IMR-90 (cell line): ENCODE measurements around the gene NR2C2. TPM values are rescaled to one million over a fixed set of nuclear protein-coding genes. Genes with fewer than 3 reads are reported as not detected.

Source experiments
- ATAC-seq: fragments of 200-7000 bp; cut with Tn5 transposase; 2 replicates; pipeline ENCODE4 v1.9.1; 2020; ENCODE audit warnings: low read depth, mild to moderate bottlenecking, moderate library complexity
- BruUV-seq: library from RNA; stranded (reverse); fragments of 400-500 nt; replicated peaks from 2 replicates; lab custom pipeline; 2021; lab: Mats Ljungman, UMichigan
- CTCF ChIA-PET: fragments of 300-600 bp; formaldehyde crosslinking; extraction: SDS; loops from one replicate; lab custom pipeline; 2021; ENCODE audit warnings: antibody characterized with exemption; lab: Yijun Ruan, JAX
- POLR2A ChIA-PET: fragments of 300-600 bp; sonication (Branson Sonifier 250); formaldehyde crosslinking; loops from one replicate; lab custom pipeline; 2022; ENCODE audit warnings: antibody characterized with exemption; ENCODE audit not compliant: unreplicated experiment; lab: Charles Lee
- DNase-seq: peaks from one replicate; pipeline ENCODE4 v3.0.0; 2013
- H2AFZ ChIP-seq: replicated peaks from 2 replicates; pipeline ENCODE3; 2013; ENCODE audit warnings: low read length, mild to moderate bottlenecking; ENCODE audit not compliant: poor library complexity
- H2AK5ac ChIP-seq: 2 replicates; pipeline ENCODE4 v1.6.1; 2013; ENCODE audit warnings: low read depth, low read length, inconsistent platforms
- H2AK9ac ChIP-seq: replicated peaks from 2 replicates; pipeline ENCODE3; 2013; ENCODE audit warnings: mild to moderate bottlenecking, low read depth, low read length, moderate library complexity; ENCODE audit not compliant: poor library complexity
- H2BK120ac ChIP-seq: 2 replicates; pipeline ENCODE4 v1.6.1; 2013; ENCODE audit warnings: low read depth, low read length, inconsistent platforms
- H2BK15ac ChIP-seq: 3 replicates; pipeline ENCODE4 v1.6.1; 2013; ENCODE audit warnings: low read depth, low read length, inconsistent platforms
- H2BK20ac ChIP-seq: 2 replicates; pipeline ENCODE4 v1.6.1; 2013; ENCODE audit warnings: low read depth, mild to moderate bottlenecking, inconsistent platforms, low read length, moderate library complexity
- H2BK5ac ChIP-seq: 2 replicates; pipeline ENCODE4 v1.6.1; 2013; ENCODE audit warnings: mild to moderate bottlenecking, low read depth, low read length, inconsistent platforms; ENCODE audit not compliant: poor library complexity, severe bottlenecking
- H3K14ac ChIP-seq: replicated peaks from 2 replicates; pipeline ENCODE4 v1.6.1; 2013; ENCODE audit warnings: low read depth, low read length, inconsistent platforms
- H3K18ac ChIP-seq: 2 replicates; pipeline ENCODE4 v1.6.1; 2013; ENCODE audit warnings: low read depth, low read length, control low read depth
- H3K23ac ChIP-seq: 2 replicates; pipeline ENCODE4 v1.6.1; 2013; ENCODE audit warnings: low read depth, low read length, inconsistent platforms
- H3K27ac ChIP-seq: 2 replicates; pipeline ENCODE4 v1.5.1; 2013; ENCODE audit warnings: mild to moderate bottlenecking, control low read depth, low read length; ENCODE audit not compliant: insufficient read depth
- H3K27me3 ChIP-seq: 2 replicates; pipeline ENCODE4 v1.6.1; 2013; ENCODE audit warnings: low read length; ENCODE audit not compliant: control insufficient read depth, insufficient read depth
- H3K36me3 ChIP-seq: 2 replicates; pipeline ENCODE4 v1.6.1; 2013; ENCODE audit warnings: low read length, mixed read lengths; ENCODE audit not compliant: control insufficient read depth, insufficient read depth
- H3K4ac ChIP-seq: 2 replicates; pipeline ENCODE4 v1.6.1; 2013; ENCODE audit warnings: low read depth, low read length, inconsistent platforms
- H3K4me1 ChIP-seq: 2 replicates; pipeline ENCODE4 v1.6.1; 2013; ENCODE audit warnings: low read length, mixed read lengths; ENCODE audit not compliant: control insufficient read depth, insufficient read depth
- H3K4me2 ChIP-seq: 2 replicates; pipeline ENCODE4 v1.6.1; 2013; ENCODE audit warnings: low read depth, mild to moderate bottlenecking, control low read depth, low read length, moderate library complexity
- H3K4me3 ChIP-seq: 2 replicates; pipeline ENCODE4 v1.5.1; 2013; ENCODE audit warnings: low read depth, mild to moderate bottlenecking, control low read depth, low read length, moderate library complexity; ENCODE audit not compliant: insufficient read depth
- H3K56ac ChIP-seq: 2 replicates; pipeline ENCODE4 v1.6.1; 2013; ENCODE audit warnings: low read length, inconsistent platforms; ENCODE audit not compliant: insufficient read depth; ENCODE audit errors: extremely low read depth
- H3K79me1 ChIP-seq, 2 experiments: 2 replicates each; pipeline ENCODE4 v1.6.1; 2013; ENCODE audit warnings: low read length in 2 of 2, inconsistent platforms in 1 of 2, low read depth in 1 of 2
- H3K9ac ChIP-seq: 2 replicates; pipeline ENCODE4 v1.6.1; 2013; ENCODE audit warnings: low read depth, low read length, control low read depth
- H3K9me1 ChIP-seq: 2 replicates; pipeline ENCODE4 v1.6.1; 2013; ENCODE audit warnings: low read length, inconsistent platforms; ENCODE audit not compliant: insufficient read depth
- H3K9me3 ChIP-seq: 2 replicates; pipeline ENCODE4 v1.6.1; 2013; ENCODE audit warnings: low read length; ENCODE audit not compliant: control insufficient read depth, insufficient read depth
- H4K20me1 ChIP-seq: 2 replicates; pipeline ENCODE4 v1.6.1; 2013; ENCODE audit warnings: low read length, inconsistent platforms; ENCODE audit not compliant: insufficient read depth
- H4K5ac ChIP-seq: 2 replicates; pipeline ENCODE4 v1.6.1; 2013; ENCODE audit warnings: mild to moderate bottlenecking, low read depth, low read length, control low read depth
- H4K8ac ChIP-seq, 2 experiments: 2 replicates each; pipeline ENCODE4 v1.6.1; 2013; ENCODE audit warnings: low read depth in 2 of 2, low read length in 2 of 2, control low read depth in 1 of 2, inconsistent platforms in 1 of 2
- H4K91ac ChIP-seq: 2 replicates; pipeline ENCODE4 v1.6.1; 2013; ENCODE audit warnings: low read depth, low read length, inconsistent platforms; ENCODE audit not compliant: insufficient read depth
- BHLHE40 ChIP-seq: fragments of 150-350 bp; IDR thresholded peaks from 2 replicates; pipeline ENCODE4 v1.6.1; 2016; ENCODE audit warnings: mild to moderate bottlenecking, low read depth, low read length
- CEBPB ChIP-seq: IDR thresholded peaks from 2 replicates; pipeline ENCODE4 v1.6.1; 2012; ENCODE audit warnings: low read depth, low read length, improper control_type of control experiment
- CHD1 ChIP-seq: IDR thresholded peaks from 2 replicates; pipeline ENCODE4 v1.6.1; 2012; ENCODE audit warnings: low read depth, low read length, improper control_type of control experiment
- FOS ChIP-seq: fragments of 150-350 bp; IDR thresholded peaks from 2 replicates; pipeline ENCODE4 v1.6.1; 2016; ENCODE audit warnings: low read depth, low read length
- MAZ ChIP-seq: IDR thresholded peaks from 2 replicates; pipeline ENCODE4 v1.6.1; 2012; ENCODE audit warnings: low read depth, mild to moderate bottlenecking, low read length, improper control_type of control experiment, moderate library complexity, borderline replicate concordance
- MXI1 ChIP-seq: IDR thresholded peaks from 2 replicates; pipeline ENCODE4 v1.6.1; 2012; ENCODE audit warnings: low read depth, mild to moderate bottlenecking, low read length, moderate library complexity, borderline replicate concordance
- POLR2A ChIP-seq: IDR thresholded peaks from 2 replicates; pipeline ENCODE4 v1.6.1; 2012; ENCODE audit warnings: mild to moderate bottlenecking, low read depth, low read length
- RAD21 ChIP-seq: IDR thresholded peaks from 2 replicates; pipeline ENCODE4 v1.6.1; 2012; ENCODE audit warnings: low read length, improper control_type of control experiment
- RCOR1 ChIP-seq: IDR thresholded peaks from 2 replicates; pipeline ENCODE4 v1.6.1; 2012; ENCODE audit warnings: mild to moderate bottlenecking, low read length, improper control_type of control experiment; ENCODE audit not compliant: insufficient replicate concordance
- RFX5 ChIP-seq: IDR thresholded peaks from 2 replicates; pipeline ENCODE4 v1.8.0; 2012; ENCODE audit warnings: low read depth, mild to moderate bottlenecking, low read length, moderate library complexity
- SMC3 ChIP-seq: fragments of 150-350 bp; IDR thresholded peaks from 2 replicates; pipeline ENCODE4 v1.6.1; 2016; ENCODE audit warnings: low read depth, mild to moderate bottlenecking, antibody characterized with exemption, low read length, moderate library complexity
- WGBS, 2 experiments: methylation state at CpG; one replicate each; pipeline versions ENCODE4 v1.1.5 to v1.1.7; 2013; ENCODE audit warnings: missing lambda C conversion rate in 2 of 2; ENCODE audit not compliant: insufficient read length in 1 of 2; ENCODE audit errors: extremely low coverage in 2 of 2; 5-methylcytosine and 5-hydroxymethylcytosine counted together
- dilution Hi-C: fragments of 300-500 bp; cut with HindIII; formaldehyde crosslinking; loops from one replicate; pipeline ENCODE4 v1.14.3; 2018; ENCODE audit warnings: low sequenced_read_pairs; ENCODE audit not compliant: unreplicated experiment
- in situ Hi-C: fragments of 300-500 bp; cut with MboI; formaldehyde crosslinking; loops from 3 replicates; pipeline ENCODE4 v1.14.3; 2019; ENCODE audit warnings: low sequenced_read_pairs, inconsistent platforms, mixed read lengths
- intact Hi-C: fragments of 100-400 bp; cut with micrococcal nuclease; formaldehyde crosslinking; loops from 2 replicates; pipeline ENCODE4 v1.10.0; 2022
- polyA plus RNA-seq, 3 experiments: library from polyadenylated mRNA; depleted of rRNA; stranded (reverse); fragments of >200 nt; gene quantifications; 2 replicates each; pipeline ENCODE4 v1.2.3, GENCODE V29; 2012; ENCODE audit warnings: low replicate concordance in 1 of 3
- total RNA-seq: library from RNA; depleted of rRNA; stranded (reverse); fragments of >200 nt; gene quantifications from 2 replicates; pipeline ENCODE4 v1.2.3, GENCODE V29; 2012
- TF ChIP-seq, protein P1 (sequence below): conservative IDR thresholded peaks from 2 replicates; pipeline ENCODE4 v1.5.1; 2012; ENCODE audit warnings: mild to moderate bottlenecking, low read depth, low read length, improper control_type of control experiment
- TF ChIP-seq, protein P2 (sequence below): fragments of 150-350 bp; IDR thresholded peaks from 2 replicates; pipeline ENCODE4 v1.6.1; 2017; ENCODE audit warnings: mild to moderate bottlenecking, antibody characterized with exemption, low read length, low read depth
- TF ChIP-seq, protein P3 (sequence below): fragments of 150-350 bp; IDR thresholded peaks from 2 replicates; pipeline ENCODE4 v1.6.1; 2016; ENCODE audit warnings: low read depth, mild to moderate bottlenecking, low read length, moderate library complexity, borderline replicate concordance

Gene NR2C2
- total and polyA plus RNA-seq, 2 of the 4 experiments (the other 2 are of a cell fraction) = 10.4 to 13.8 TPM

DNA sequence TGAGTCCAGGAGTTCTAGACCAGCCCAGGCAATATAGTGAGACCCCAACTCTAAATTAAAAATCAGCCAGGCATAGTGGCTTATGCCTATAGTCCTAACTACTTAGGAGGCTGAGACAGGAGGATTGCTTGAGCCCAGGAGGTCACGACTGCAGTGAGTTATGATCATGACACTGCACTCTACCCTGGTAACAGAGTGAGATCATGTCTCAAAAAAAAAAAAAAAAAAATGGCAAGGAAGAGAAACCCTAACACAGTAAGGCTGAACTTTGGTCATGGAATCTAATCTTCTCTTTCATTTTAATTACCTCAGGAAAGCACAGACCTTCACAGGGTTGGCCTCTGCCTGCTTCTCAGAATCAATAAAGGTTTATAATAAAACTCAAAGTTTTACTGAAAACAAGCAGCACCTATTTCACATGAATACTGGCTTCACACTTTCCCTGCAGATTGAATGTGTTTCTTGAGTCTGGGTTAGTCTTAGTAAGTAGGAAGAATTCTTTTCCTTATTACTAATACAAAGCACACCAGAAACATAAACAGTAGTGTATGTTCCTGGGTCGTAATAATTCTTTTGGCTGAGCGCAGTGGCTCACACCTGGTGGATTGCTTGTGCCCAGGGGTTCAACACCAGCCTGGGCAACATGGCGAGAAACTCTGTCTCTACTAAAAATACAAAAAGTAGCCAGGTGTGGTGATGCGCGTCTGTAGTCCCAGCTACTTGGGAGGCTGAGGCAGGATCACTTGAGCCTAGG, 11.6 kb upstream of the NR2C2 start:
- H3K79me1 ChIP-seq = no peaks in the 10 kb centered on the region; a peak in 1 of 4 replicates
- H3K14ac ChIP-seq = no peak overlapping the region
- DNase-seq = no peak
- no peak overlapping the region for H3K23ac ChIP-seq
- H3K4ac ChIP-seq = no peak overlapping the region
- intact Hi-C loops = no loop called here
- no peaks in the 10 kb centered on the region for H4K20me1 ChIP-seq
- no TSS peak for BruUV-seq
- no peak for ATAC-seq
- no peak overlapping the region for H3K4me3 ChIP-seq
- no peaks in the 10 kb centered on the region for H3K9me1 ChIP-seq
- no peak overlapping the region for H3K18ac ChIP-seq
- H4K5ac ChIP-seq = no peak overlapping the region
- H3K27me3 ChIP-seq = no peaks in the 10 kb centered on the region; the same call in 1 of the 2 replicates
- no peak overlapping the region for H2BK20ac ChIP-seq
- no peak overlapping the region for H3K27ac ChIP-seq
- H3K36me3 ChIP-seq = no peaks in the 10 kb centered on the region
- ChIA-PET CTCF (no interaction called here), POLR2A (no interaction called here)
- H4K8ac ChIP-seq = no peak overlapping the region
- WGBS, 2 experiments = 100% methylated on average over 2 of the region's 6 CpGs; no CpG with 5 or more reads in 1 of the 2 experiments
- H3K4me1 ChIP-seq = no peaks in the 10 kb centered on the region
- H4K91ac ChIP-seq = no peak overlapping the region
- in situ Hi-C loops = loop anchor here (25.0 kb wide), 1 partner anchor 277 kb away; the partner anchor contains the start of gene CAPN7
- H3K56ac ChIP-seq = no peak overlapping the region
- dilution Hi-C loops = no loop called here
- no peaks in the 10 kb centered on the region for H3K9me3 ChIP-seq
- H2AFZ ChIP-seq = no peak overlapping the region
- no peak overlapping the region for H2BK15ac ChIP-seq
- H2AK9ac ChIP-seq = no peak overlapping the region
- H2AK5ac ChIP-seq = no peak overlapping the region
- no peak for TF ChIP-seq RAD21
- no peak for TF ChIP-seq SMC3
- no peak for TF ChIP-seq CHD1
- TF ChIP-seq, protein P1, sequence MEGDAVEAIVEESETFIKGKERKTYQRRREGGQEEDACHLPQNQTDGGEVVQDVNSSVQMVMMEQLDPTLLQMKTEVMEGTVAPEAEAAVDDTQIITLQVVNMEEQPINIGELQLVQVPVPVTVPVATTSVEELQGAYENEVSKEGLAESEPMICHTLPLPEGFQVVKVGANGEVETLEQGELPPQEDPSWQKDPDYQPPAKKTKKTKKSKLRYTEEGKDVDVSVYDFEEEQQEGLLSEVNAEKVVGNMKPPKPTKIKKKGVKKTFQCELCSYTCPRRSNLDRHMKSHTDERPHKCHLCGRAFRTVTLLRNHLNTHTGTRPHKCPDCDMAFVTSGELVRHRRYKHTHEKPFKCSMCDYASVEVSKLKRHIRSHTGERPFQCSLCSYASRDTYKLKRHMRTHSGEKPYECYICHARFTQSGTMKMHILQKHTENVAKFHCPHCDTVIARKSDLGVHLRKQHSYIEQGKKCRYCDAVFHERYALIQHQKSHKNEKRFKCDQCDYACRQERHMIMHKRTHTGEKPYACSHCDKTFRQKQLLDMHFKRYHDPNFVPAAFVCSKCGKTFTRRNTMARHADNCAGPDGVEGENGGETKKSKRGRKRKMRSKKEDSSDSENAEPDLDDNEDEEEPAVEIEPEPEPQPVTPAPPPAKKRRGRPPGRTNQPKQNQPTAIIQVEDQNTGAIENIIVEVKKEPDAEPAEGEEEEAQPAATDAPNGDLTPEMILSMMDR = no peak
- no peak for TF ChIP-seq FOS
- TF ChIP-seq POLR2A = no peak
- no peak for TF ChIP-seq MAZ
- no peak for TF ChIP-seq RFX5
- no peak for TF ChIP-seq MXI1
- TF ChIP-seq BHLHE40 = no peak
- no peak for TF ChIP-seq RCOR1
- TF ChIP-seq, protein P2, sequence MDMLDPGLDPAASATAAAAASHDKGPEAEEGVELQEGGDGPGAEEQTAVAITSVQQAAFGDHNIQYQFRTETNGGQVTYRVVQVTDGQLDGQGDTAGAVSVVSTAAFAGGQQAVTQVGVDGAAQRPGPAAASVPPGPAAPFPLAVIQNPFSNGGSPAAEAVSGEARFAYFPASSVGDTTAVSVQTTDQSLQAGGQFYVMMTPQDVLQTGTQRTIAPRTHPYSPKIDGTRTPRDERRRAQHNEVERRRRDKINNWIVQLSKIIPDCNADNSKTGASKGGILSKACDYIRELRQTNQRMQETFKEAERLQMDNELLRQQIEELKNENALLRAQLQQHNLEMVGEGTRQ = no peak
- no peak for TF ChIP-seq CEBPB
- TF ChIP-seq, protein P3, sequence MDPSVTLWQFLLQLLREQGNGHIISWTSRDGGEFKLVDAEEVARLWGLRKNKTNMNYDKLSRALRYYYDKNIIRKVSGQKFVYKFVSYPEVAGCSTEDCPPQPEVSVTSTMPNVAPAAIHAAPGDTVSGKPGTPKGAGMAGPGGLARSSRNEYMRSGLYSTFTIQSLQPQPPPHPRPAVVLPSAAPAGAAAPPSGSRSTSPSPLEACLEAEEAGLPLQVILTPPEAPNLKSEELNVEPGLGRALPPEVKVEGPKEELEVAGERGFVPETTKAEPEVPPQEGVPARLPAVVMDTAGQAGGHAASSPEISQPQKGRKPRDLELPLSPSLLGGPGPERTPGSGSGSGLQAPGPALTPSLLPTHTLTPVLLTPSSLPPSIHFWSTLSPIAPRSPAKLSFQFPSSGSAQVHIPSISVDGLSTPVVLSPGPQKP = no peak
- H2BK120ac ChIP-seq = no peak overlapping the region
- H3K4me2 ChIP-seq = no peak overlapping the region
- no peak overlapping the region for H2BK5ac ChIP-seq
- H3K9ac ChIP-seq = no peak overlapping the region
